Measurements from ENCODE around the gene CHRNA4. TPM values are rescaled to one million over a fixed set of nuclear protein-coding genes. Genes with fewer than 3 reads are reported as not detected.
"Not testable (repeated sequence)": the region's sequence is repeated elsewhere in the genome, so short reads cannot be mapped to it uniquely, and the experiment has no call there.

The CHRNA4 gene
- total RNA-seq, 1 donor from 2014 or later, result not detected

- no peak for DNase-seq (ENCODE audit: extremely low read depth, low read depth, low spot score)
Measured at GRCh38 chr20:63337786-63338420, 23.2 kb downstream of the CHRNA4 start.

- DNase-seq (ENCODE audit: extremely low read depth, low read depth, low spot score), result no peak
Measured at GRCh38 chr20:63336232-63336752, 24.9 kb downstream of the CHRNA4 start.

GRCh38 chr20:63335711-63336110, 25.4 kb downstream of the CHRNA4 start:
- DNase-seq (ENCODE audit: extremely low read depth, low read depth, low spot score), result no peak

DNA sequence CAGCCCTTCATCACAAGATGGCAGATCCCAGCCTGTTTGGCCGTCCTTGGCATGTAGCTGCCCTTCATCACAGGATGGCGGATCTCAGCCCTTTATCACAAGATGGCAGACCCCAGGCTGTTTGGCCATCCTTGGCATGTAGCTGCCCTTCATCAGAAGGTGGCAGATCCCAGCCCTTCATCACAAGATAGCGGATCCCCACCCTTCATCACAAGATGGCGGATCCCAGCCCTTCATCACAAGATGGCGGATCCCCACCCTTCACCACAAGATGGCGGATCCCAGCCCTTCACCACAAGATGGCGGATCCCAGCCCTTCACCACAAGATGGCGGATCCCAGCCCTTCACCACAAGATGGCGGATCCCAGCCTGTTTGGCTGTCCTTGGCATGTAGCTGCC, 26.1 kb downstream of the CHRNA4 start:
- not testable (repeated sequence) for DNase-seq (ENCODE audit: extremely low read depth, low read depth, low spot score)

DNA sequence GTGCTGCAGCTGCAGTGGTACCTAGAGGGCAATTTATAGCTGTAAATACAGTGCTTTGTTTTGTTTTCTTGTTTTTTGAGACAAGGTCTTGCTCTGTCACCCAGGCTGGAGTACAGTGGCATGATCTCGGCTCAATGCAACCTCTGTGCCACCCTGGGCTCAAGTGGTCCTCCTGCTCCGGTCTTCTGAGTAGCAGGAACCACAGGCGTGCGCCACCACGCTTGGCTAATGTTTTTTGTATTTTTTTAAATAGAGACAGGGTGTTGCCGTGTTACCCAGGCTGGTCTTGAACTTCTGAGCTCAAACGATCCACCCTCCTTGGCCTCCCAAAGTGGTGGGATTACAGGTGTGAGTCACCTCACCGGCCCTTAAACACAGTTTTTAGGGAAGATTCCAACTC, 26.8 kb downstream of the CHRNA4 start:
- no peak for DNase-seq (ENCODE audit: extremely low read depth, low read depth, low spot score)

DNA sequence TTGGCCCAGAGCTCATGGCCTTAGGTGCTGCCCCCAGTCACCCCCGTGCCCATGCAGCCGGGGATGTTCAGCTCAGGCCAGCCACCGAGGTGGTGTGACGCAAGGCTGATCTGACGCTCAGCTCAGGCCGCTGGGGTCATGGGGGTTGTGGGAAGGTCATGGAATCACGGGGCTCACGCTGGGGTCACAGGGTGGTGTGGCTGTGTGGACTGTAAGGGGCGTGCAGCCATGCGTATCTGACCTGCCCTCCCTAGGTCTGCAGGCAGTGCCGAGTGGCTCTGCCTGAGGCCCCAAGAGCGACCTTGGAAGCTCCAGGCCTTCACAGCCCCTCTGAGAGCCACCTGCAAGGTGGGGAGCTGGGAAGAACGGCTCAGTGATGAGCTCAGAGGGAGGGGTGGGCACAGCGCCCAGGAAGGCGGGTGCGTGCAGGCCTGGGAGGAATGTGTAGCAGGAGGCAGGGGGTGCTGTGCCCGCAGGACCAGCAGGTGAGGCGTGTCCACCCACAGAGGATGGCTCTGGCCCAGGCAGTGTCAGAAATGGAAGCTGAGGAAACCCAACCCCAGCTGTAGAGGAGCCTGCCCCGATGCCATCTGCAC, 27.8 kb downstream of the CHRNA4 start:
- no peak for DNase-seq (ENCODE audit: extremely low read depth, low read depth, low spot score)

DNA sequence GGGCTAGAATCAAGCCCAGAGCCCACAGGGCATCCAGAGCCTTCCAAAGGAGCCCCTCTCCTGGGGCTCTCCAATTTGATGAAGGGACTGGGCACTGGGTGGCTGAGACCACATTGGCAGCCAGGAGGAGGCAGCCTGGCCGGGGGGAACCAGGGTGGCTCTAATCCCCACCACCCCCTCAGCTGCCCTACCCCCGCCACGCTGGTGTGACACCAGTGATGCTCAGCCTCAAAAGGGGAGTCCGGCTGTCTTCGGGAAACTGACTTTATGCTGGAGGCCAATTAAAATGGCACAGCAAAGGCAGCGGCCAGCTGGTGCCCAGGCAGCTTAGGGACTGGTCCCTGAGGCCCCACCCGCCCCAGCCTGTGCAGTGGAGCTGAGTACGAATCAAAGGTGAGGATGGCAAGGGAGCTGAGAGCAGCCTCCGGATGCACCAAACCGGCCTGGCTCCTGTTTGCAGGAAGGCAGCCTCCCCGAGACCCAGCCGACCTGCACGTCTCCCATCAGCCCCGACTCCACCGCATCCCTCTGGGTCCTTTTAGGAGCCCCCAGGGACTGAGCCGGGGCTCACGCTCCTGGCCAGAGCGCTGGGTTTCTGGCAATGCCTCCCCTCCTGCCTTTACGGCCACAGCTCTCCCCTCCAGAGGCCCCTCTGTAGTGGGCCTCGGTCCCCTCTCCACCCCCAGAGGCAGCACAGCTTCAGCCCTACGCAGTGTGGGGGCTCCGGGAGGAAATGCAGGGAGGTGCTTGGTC, 28.5 kb downstream of the CHRNA4 start:
- no peak for DNase-seq (ENCODE audit: extremely low read depth, low read depth, low spot score)

DNA sequence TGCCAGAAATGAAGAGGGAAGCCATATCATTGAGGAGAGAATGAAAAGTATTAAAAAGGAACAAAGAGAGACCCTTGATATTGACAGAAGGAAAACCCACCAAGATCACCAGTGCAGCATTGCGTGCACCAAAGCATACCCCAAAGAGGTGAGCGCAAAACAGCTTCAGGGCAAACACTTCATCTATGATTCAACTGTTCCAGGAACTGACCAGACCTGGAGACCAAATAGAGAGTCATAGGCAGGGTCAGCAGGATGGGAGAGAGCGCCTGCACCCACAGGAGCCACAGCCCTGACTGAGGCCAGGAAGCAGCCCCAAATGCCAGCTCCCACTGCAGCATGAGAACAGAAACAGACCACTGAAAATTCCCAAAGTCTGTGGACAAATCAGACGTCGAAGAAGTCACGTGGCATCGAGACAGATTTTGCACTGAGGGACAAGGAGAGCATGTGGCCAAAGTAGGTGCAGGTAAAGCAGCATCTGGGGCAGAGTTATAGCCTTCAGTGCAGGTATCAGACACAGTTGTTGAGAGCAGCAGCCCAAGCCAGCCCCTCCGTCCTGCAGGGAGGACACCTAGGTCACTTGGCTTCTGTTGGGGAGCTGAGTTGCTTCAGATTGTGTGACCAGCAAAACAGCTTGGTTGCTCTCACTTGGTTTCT, 29.3 kb downstream of the CHRNA4 start:
- DNase-seq (ENCODE audit: extremely low read depth, low read depth, low spot score), result no peak

DNA sequence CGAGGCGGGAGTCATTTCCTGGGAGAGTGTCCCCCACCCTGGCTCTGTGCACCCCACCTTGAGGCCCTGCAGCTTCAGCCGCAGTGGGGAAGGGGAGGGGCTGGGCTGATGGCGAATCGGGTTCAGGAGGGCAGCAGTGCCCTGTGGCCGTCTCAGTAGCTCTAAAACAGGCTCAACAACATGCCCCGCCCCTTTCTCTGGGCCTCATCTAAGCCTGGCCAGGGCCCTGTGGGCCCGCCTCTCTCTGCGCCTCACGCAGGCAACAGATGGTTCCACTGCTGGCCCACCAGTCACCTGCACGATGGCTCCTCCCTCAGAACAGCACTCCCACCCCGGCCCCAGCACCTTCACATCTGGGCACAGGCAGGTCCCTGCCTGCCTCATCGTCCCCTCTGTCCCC, 30.2 kb downstream of the CHRNA4 start:
- DNase-seq (ENCODE audit: extremely low read depth, low read depth, low spot score), result no peak

DNA sequence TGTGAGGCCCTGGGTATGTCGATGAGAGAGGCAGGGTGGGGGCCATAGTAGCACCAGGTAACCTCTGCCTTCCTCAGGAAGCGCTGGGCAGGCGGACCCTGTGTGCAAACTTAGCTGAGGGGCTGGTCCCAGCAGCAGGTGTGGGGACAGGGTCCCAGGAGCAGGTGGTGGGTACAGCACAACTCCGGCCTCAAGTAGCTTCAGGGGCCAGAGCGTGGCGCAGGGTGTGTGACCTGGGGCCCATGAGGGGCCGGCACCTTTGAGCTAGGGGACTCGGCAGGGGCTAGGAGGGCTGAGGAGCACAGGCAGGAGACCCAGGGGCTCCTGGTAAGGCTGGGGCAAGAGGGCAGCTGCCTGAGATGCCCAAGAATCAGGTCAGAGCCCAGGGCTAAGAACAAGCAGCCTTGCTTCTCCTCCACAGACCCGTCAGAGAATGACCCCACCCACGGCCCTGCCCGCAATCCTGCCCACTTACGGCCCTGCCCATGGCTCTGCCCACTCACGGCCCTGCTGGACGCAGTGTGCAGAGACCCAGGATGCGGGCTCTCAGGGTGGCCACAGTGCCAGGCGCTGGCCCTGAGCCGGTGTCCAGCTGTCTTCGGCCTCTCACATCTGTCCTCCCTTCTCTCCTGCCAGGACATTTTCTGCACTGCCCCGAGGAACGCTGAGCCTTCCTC, 30.9 kb downstream of the CHRNA4 start:
- no peak for DNase-seq (ENCODE audit: extremely low read depth, low read depth, low spot score)

GRCh38 chr20:63329331-63330083, 31.6 kb downstream of the CHRNA4 start:
- no peak for DNase-seq (ENCODE audit: extremely low read depth, low read depth, low spot score)

GRCh38 chr20:63328718-63329275, 32.4 kb downstream of the CHRNA4 start:
- DNase-seq (ENCODE audit: extremely low read depth, low read depth, low spot score), result no peak

GRCh38 chr20:63328026-63328700, 33.0 kb downstream of the CHRNA4 start:
- no peak for DNase-seq (ENCODE audit: extremely low read depth, low read depth, low spot score)

GRCh38 chr20:63327231-63327745, 33.9 kb downstream of the CHRNA4 start:
- no peak for DNase-seq (ENCODE audit: extremely low read depth, low read depth, low spot score)

DNA sequence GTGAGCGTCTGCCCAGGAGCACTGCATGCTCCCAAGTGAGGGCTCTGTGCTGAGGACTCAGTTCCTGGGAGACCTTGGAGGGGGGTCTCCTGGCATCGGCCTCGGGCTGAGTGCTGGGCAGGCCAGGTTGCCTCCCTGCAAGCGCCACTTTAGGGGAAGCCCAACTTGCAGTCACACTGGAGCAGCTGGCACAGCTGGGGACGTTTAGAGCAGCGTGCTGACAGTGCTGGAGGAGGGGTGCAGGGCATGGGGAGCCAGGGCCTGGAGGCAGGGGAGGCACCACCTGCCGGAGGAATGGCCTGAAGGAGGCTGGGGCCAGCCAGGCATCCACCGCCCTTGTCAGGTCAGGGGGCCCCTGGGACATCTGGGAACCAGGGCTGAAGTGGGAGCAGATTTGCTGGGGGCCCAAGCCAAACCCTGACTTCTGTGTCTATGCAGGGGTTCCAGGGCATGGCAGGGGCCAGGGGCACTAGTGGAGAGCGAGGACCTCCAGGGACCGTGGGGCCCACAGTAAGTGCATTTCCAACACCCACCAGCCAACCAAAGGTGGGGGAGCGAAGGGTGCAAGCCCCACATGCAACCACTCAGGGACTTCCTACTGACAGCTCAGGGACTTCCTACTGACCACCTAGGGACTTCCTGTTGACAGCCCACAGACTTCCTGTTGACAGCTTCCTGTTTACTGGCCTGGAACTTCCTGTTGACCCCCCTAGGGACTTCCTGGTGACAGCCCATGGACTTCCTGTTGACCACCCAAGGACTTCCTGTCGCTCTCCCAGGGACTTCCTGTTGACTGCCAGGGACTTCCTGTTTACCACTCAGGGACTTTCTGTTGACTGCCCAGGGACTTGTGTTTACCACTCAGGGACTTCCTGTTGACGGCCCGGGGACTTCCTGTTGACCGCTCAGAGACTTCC, 34.6 kb downstream of the CHRNA4 start:
- DNase-seq (ENCODE audit: extremely low read depth, low read depth, low spot score), result no peak

- no peak for DNase-seq (ENCODE audit: extremely low read depth, low read depth, low spot score)
Measured at GRCh38 chr20:63325554-63326313, 35.4 kb downstream of the CHRNA4 start.

DNA sequence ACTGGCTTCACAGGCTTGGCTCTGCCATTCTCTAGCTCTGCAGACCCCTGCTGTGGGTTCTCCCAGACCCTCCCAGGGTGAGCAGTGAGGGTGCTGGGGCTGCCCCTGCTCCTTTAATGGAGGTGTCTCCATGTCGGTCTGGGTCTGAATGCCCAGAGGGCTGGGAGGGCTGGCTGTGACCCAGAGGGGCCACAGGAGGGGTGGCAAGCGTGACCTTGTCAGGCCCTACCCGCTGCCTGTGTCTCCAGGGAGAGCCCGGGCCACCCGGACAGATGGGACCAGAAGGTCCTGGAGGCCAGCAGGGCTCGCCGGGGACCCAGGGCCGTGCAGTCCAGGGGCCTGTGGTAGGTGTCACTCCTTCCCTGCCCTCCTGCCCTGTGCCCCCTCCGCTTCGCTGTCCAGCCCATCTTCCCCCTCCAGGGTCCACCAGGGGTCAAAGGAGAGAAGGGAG, 36.1 kb downstream of the CHRNA4 start:
- DNase-seq (ENCODE audit: extremely low read depth, low read depth, low spot score), result no peak

Measured in glomerular endothelial cell (primary cell).